Measurements from ENCODE around the gene PTPRG.

- no peak for TF ChIP-seq CTCF (conservative IDR thresholded peaks at IDR 0.05; ENCODE audit: low read length)
- no peak for TF ChIP-seq EZH2phosphoT487 (IDR thresholded peaks at IDR 0.05; ENCODE audit: borderline replicate concordance, low read depth, low read length)
These were observed 404.4 kb downstream of the PTPRG start for GRCh38 chr3:61965770-61966131.
